ENCODE results near the gene HLTF.
"Not testable (repeated sequence)": the region's sequence is repeated elsewhere in the genome, so short reads cannot be mapped to it uniquely, and the experiment has no call there.

Gene HLTF

DNA sequence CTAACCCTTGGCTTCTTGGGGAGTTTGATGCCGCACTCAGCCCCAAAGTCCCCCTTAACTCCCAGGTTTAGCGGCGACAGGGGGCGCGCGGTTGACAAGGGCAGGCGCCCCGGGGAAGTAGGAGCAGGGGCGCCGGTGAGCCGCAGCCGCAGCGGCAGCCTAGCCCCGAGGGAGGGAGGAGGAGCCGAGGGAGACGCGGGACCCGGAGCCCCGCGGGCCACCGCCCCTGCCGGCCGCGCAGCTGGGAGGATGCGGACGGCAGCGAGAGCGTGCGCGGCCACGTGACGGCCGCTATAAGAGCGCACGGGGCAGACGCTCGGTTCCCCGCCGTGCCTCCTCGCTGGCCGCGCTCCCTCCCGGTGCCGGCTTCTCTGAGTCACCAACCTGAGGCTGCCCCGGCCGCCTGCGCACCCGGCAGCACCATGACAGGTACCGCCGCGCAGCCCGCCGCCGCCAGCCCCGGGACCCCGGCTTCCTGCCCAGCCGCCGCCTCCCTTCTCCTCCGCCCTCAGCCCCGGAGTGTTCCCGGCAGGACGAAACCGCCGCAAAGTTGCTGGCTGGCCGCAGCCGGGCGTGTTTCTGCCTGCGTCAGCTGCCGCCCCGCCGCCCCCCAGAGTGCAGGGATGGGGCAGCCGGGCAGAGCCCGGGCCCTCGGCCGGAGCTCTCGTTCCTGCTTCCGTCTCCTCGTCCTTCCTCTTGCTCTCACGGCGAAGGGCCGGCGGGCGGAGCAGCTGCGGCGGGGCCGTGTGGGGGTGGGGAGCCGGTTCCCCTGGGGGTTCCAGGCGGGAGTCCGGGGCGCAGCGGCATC is 94.9 kb downstream of the HLTF start, which contains the start of gene GYG1:
TSS of gene GYG1 (plus strand) at position 322 of the 808 bp plus-strand sequence. CDS start at position 423, 101 bp downstream.
- DNase-seq (ENCODE audit: low read depth), result peak; percentile 74

GRCh38 chr3:148990236-148990635 is 96.1 kb downstream of the HLTF start:
- DNase-seq (ENCODE audit: low read depth), result no peak

GRCh38 chr3:148987551-148987950 is 98.8 kb downstream of the HLTF start:
- DNase-seq (ENCODE audit: low read depth), result not testable (repeated sequence)

DNA sequence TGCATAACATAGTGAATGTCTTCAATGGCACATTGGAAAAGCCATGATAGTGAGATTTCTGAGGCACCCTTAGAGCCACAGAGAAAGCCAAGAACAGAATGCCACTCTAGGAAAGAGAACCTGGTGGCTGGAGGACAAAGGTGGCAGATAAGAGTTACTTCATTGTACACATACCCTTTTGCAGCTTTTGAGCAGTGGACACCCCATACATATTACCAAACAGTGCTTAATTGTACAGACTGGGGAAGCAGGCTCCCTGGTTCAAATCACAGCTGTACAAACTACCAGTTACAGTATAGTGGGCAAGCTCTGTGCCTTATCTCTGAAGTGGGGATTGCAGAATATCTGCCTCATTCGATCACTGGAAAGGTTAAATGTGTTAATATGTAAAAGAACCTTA is 105.1 kb downstream of the HLTF start:
- DNase-seq (ENCODE audit: low read depth), result no peak

Data from amniotic epithelial cell (primary cell).